ENCODE measurements around the gene RBMS1. TPM values are rescaled to one million over a fixed set of nuclear protein-coding genes. Genes with fewer than 3 reads are reported as not detected.

Gene RBMS1
- total and polyA plus RNA-seq, 2 of the 13 experiments (the other 11 are each of a cell fraction or from before 2014, with no cell fraction given): 55.5 to 110 TPM

DNA sequence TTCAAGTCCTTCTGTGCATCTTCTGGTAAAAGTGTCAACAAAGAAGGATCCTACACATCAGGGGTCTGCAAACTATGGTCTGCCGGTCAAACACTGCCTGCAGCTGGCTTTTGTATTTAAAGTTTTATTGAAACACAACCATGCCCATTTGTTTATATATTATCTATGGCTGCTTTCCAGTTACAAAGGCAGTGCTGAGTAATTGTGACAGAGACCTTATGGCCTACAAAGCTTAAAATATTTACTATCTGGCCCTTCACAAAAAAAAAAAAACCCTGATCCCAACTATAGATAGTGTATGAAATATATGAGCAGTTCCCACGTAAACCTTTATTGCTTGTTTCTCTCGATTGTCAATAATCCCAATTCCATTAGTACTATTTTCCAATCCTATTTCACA, 101.4 kb downstream of the RBMS1 start (continued):
- TF ChIP-seq, protein P1, sequence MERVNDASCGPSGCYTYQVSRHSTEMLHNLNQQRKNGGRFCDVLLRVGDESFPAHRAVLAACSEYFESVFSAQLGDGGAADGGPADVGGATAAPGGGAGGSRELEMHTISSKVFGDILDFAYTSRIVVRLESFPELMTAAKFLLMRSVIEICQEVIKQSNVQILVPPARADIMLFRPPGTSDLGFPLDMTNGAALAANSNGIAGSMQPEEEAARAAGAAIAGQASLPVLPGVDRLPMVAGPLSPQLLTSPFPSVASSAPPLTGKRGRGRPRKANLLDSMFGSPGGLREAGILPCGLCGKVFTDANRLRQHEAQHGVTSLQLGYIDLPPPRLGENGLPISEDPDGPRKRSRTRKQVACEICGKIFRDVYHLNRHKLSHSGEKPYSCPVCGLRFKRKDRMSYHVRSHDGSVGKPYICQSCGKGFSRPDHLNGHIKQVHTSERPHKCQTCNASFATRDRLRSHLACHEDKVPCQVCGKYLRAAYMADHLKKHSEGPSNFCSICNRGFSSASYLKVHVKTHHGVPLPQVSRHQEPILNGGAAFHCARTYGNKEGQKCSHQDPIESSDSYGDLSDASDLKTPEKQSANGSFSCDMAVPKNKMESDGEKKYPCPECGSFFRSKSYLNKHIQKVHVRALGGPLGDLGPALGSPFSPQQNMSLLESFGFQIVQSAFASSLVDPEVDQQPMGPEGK (CRISPR knock-in tag; IDR thresholded peaks at IDR 0.05): no peak
- TF ChIP-seq ZHX1 (CRISPR knock-in tag; IDR thresholded peaks at IDR 0.05; ENCODE audit: low read depth) (no peak), ZNF510 (CRISPR knock-in tag; IDR thresholded peaks at IDR 0.05; ENCODE audit: low read depth) (no peak), RAD21 (CRISPR knock-in tag; IDR thresholded peaks at IDR 0.05) (no peak)

DNA sequence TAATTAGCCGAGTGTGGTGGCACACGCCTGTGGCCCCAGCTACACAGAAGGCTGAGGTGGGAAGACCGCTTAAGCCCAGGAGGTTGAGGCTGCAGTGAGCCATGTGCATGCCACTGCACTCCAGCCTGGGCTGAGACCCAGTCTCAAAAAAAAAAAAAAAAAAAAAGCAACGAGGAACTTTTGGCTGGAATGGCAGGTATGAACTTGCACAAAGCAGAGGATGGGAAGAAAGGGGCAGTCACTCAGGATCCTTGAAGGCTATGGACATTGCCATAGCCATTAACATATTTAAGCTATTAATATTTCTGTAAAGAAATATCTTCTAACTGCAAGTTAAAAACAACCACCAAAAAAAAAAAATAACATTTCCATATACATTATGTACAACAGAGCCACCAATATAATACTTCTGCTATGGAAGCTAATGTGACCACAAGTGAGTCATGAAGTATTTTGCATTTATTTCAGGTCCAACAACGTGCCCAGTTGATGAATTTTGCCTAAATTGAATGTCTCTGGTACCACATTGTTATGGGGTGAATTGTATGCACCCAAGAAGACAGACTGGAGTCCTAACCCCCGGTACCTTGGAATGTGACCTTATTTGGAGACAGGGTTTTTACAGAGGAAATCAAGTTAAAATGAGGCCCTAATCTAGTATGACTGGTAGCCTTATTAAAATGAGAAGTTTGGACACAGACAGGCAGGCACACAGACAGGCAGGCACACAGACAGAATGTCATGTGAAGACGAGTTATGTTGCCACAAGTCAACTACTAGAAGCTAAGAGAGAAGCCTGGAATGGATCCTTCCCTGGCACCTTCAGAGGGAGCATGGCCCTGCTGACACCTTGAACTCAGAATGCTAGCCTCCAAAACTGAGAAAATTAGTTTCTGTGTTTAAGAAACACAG, 102.8 kb downstream of the RBMS1 start:
- H3K79me2 ChIP-seq (ENCODE audit: insufficient read depth, low read length): peaks cover 48% of the 10 kb centered on the region
- DNase-seq (ENCODE audit: low spot score) (no peak), ATAC-seq (no peak), FAIRE-seq (no peak)
- ChIA-PET POLR2A (no interaction called here), CTCF (ENCODE audit: low intra/inter-chr PET ratio, low total read pairs) (no interaction called here)
- no peak overlapping the region for H3K4me2 ChIP-seq (ENCODE audit: low read depth, low read length)
- H3K9me3 ChIP-seq (ENCODE audit: low read length): no peaks in the 10 kb centered on the region
- H3K36me3 ChIP-seq (replicated peaks in 1 of 2; ENCODE audit: control insufficient read depth in 1 of 2, insufficient read depth in 2 of 2, low read length in 2 of 2): no peaks in the 10 kb centered on the region; a peak in 1 of 5 replicates
- no TSS peak for BruUV-seq (replicated peaks)
- H3K4me3 ChIP-seq (replicated peaks in 1 of 3; ENCODE audit: insufficient read depth in 1 of 3, low read depth in 2 of 3, low read length in 3 of 3): no peak overlapping the region
- H3K27ac ChIP-seq (ENCODE audit: extremely low read length, insufficient read depth, low read length): no peak overlapping the region
- 96% methylated on average over 7 of the region's 7 CpGs for WGBS (ENCODE audit: low lambda C conversion rate)
- H3K4me1 ChIP-seq (ENCODE audit: insufficient read depth, low read length): no peaks in the 10 kb centered on the region
- no peak overlapping the region for H2AFZ ChIP-seq (ENCODE audit: low read length)
- intact Hi-C loops (cut with micrococcal nuclease; ENCODE audit: unreplicated experiment) (no loop called here), in situ Hi-C loops (cut with HindIII; ENCODE audit: extremely low pct_ligation_motif_present, low pct_unique_long_range_greater_than_20kb) (no loop called here)
- H3K27me3 ChIP-seq (ENCODE audit: control insufficient read depth in 1 of 2, insufficient read depth in 2 of 2, low read length in 2 of 2): no peaks in the 10 kb centered on the region
- H4K20me1 ChIP-seq (ENCODE audit: insufficient read depth, low read length): peaks cover 22% of the 10 kb centered on the region
- no peak overlapping the region for H3K9ac ChIP-seq (ENCODE audit: insufficient read depth, low read depth, low read length)
- TF ChIP-seq SETDB1 (CRISPR knock-in tag; IDR thresholded peaks at IDR 0.05; ENCODE audit: borderline replicate concordance) (no peak), ZNF382 (CRISPR knock-in tag; IDR thresholded peaks at IDR 0.05; ENCODE audit: borderline replicate concordance) (no peak), RFXANK (CRISPR knock-in tag; IDR thresholded peaks at IDR 0.05) (no peak), ZNF256 (CRISPR knock-in tag; conservative IDR thresholded peaks at IDR 0.05) (no peak), ZMAT5 (CRISPR knock-in tag; IDR thresholded peaks at IDR 0.05; ENCODE audit: borderline replicate concordance, low read depth) (no peak), ZNF747 (CRISPR knock-in tag; IDR thresholded peaks at IDR 0.05; ENCODE audit: borderline replicate concordance) (no peak), ZNF780A (CRISPR knock-in tag; IDR thresholded peaks at IDR 0.05) (no peak), MAFG (CRISPR knock-in tag; IDR thresholded peaks at IDR 0.05) (no peak)
- TF ChIP-seq, protein P2, sequence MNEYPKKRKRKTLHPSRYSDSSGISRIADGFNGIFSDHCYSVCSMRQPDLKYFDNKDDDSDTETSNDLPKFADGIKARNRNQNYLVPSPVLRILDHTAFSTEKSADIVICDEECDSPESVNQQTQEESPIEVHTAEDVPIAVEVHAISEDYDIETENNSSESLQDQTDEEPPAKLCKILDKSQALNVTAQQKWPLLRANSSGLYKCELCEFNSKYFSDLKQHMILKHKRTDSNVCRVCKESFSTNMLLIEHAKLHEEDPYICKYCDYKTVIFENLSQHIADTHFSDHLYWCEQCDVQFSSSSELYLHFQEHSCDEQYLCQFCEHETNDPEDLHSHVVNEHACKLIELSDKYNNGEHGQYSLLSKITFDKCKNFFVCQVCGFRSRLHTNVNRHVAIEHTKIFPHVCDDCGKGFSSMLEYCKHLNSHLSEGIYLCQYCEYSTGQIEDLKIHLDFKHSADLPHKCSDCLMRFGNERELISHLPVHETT (CRISPR knock-in tag; conservative IDR thresholded peaks at IDR 0.05): no peak
- TF ChIP-seq, protein P3, sequence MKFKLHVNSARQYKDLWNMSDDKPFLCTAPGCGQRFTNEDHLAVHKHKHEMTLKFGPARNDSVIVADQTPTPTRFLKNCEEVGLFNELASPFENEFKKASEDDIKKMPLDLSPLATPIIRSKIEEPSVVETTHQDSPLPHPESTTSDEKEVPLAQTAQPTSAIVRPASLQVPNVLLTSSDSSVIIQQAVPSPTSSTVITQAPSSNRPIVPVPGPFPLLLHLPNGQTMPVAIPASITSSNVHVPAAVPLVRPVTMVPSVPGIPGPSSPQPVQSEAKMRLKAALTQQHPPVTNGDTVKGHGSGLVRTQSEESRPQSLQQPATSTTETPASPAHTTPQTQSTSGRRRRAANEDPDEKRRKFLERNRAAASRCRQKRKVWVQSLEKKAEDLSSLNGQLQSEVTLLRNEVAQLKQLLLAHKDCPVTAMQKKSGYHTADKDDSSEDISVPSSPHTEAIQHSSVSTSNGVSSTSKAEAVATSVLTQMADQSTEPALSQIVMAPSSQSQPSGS (CRISPR knock-in tag; IDR thresholded peaks at IDR 0.05): no peak

Data from HepG2 (cell line).